SW 1271 (cell line): ENCODE data around the gene KRTAP5-2.
"Not testable (repeated sequence)": the region's sequence is repeated elsewhere in the genome, so short reads cannot be mapped to it uniquely, and the experiment has no call there.

Experiments used
- DNase-seq, 2 experiments: peaks; one replicate each; lab custom pipeline; 2025; lab: John Stamatoyannopoulos, UW

KRTAP5-2 gene

GRCh38 chr11:1597994-1598380, at the start of gene KRTAP5-2:
TSS of gene KRTAP5-2 (minus strand) at chr11:1598294. CDS start at chr11:1598250, 44 bp downstream.
- DNase-seq, result no peak

GRCh38 chr11:1646540-1646939, 48.4 kb upstream of the KRTAP5-2 start:
- not testable (repeated sequence) for DNase-seq

GRCh38 chr11:1645357-1645821, 47.3 kb upstream of the KRTAP5-2 start:
- no peak for DNase-seq

- DNase-seq, result no peak
Observed at GRCh38 chr11:1644601-1645356, 46.7 kb upstream of the KRTAP5-2 start.

GRCh38 chr11:1643146-1643690, 45.1 kb upstream of the KRTAP5-2 start:
- no peak for DNase-seq

- DNase-seq, result no peak
Observed at GRCh38 chr11:1642288-1643145, 44.4 kb upstream of the KRTAP5-2 start.

GRCh38 chr11:1641096-1641495, 43.0 kb upstream of the KRTAP5-2 start:
- DNase-seq, result no peak

- peak in 1 of 2 experiments; percentile 14 for DNase-seq
Observed at GRCh38 chr11:1640076-1640946, 42.2 kb upstream of the KRTAP5-2 start.

- DNase-seq, result no peak
Observed at GRCh38 chr11:1639666-1640065, 41.6 kb upstream of the KRTAP5-2 start.

GRCh38 chr11:1639102-1639620, 41.1 kb upstream of the KRTAP5-2 start:
- DNase-seq, result no peak

GRCh38 chr11:1638344-1638743, 40.2 kb upstream of the KRTAP5-2 start:
- no peak for DNase-seq

- DNase-seq, result no peak
Observed at GRCh38 chr11:1637628-1638027, 39.5 kb upstream of the KRTAP5-2 start.

- no peak for DNase-seq
Observed at GRCh38 chr11:1636291-1636950, 38.3 kb upstream of the KRTAP5-2 start.

GRCh38 chr11:1633864-1634263, 35.8 kb upstream of the KRTAP5-2 start:
- DNase-seq, result no peak

- no peak for DNase-seq
Observed at GRCh38 chr11:1632053-1632714, 34.1 kb upstream of the KRTAP5-2 start.

- DNase-seq, result no peak
Observed at GRCh38 chr11:1631066-1631568, 33.0 kb upstream of the KRTAP5-2 start.

GRCh38 chr11:1630271-1630670, 32.2 kb upstream of the KRTAP5-2 start:
- no peak for DNase-seq

- no peak for DNase-seq
Observed at GRCh38 chr11:1629326-1630185, 31.5 kb upstream of the KRTAP5-2 start, which contains the start of gene KRTAP5-5. TSS of gene KRTAP5-5 (plus strand) at chr11:1629775. CDS start at chr11:1629841, 66 bp downstream.
